Brain pericyte (primary cell): ENCODE results near the gene SV2A.
"Not testable (repeated sequence)": the region's sequence is repeated elsewhere in the genome, so short reads cannot be mapped to it uniquely, and the experiment has no call there.

Source experiments
- DNase-seq: peaks from one replicate; pipeline ENCODE4 v3.0.0-alpha.2; 2012; ENCODE audit warnings: low read depth, low spot score

The SV2A gene, protein sequence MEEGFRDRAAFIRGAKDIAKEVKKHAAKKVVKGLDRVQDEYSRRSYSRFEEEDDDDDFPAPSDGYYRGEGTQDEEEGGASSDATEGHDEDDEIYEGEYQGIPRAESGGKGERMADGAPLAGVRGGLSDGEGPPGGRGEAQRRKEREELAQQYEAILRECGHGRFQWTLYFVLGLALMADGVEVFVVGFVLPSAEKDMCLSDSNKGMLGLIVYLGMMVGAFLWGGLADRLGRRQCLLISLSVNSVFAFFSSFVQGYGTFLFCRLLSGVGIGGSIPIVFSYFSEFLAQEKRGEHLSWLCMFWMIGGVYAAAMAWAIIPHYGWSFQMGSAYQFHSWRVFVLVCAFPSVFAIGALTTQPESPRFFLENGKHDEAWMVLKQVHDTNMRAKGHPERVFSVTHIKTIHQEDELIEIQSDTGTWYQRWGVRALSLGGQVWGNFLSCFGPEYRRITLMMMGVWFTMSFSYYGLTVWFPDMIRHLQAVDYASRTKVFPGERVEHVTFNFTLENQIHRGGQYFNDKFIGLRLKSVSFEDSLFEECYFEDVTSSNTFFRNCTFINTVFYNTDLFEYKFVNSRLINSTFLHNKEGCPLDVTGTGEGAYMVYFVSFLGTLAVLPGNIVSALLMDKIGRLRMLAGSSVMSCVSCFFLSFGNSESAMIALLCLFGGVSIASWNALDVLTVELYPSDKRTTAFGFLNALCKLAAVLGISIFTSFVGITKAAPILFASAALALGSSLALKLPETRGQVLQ

GRCh38 chr1:149917571-149918144, at the start of gene SV2A:
Gene SV2A (minus strand): TSS chr1:149917844. CDS start chr1:149913840, 4,004 bp downstream.
- DNase-seq = no peak

- no peak for DNase-seq
Observed at GRCh38 chr1:149967041-149967440, 49.4 kb upstream of the SV2A start.

DNA sequence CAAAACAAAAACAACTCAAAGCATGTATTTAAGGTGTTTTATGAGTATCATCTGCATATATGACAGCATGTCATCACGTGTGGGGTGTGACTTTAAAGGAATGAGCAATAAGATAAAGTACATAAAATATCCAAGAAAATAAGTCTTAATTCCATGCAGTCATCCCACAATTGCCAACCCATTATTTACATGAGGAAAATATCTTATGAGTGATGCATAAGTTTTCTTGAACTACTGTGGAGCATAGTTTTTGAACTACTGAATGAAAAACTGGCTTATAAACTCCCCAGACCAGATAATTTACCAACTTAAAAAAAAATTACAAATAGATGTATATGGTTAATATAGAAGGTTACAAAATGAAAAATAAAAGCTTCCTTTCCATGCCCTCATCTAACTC, 48.8 kb upstream of the SV2A start:
- no peak for DNase-seq

GRCh38 chr1:149965440-149965839, 47.8 kb upstream of the SV2A start:
- no peak for DNase-seq

DNA sequence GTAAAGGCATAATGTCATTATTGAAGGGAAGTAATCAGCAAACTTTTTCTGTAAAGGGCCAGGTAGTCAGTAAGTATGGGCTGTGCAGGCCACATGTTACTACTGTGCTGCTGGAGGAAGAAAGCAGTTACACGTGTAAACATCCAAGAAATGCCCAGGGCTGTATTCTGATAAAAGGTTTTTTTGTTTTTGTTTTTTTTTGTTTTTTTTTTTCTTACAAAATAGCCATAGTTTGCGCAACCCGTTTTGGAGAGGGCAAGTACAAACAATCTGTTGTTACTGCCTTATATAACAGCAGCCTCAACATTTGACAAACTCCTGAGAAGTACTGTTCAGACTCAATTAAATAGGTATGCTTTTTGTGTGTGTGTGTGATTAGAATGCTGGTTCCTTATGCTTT, 45.7 kb upstream of the SV2A start:
- DNase-seq = no peak

GRCh38 chr1:149962736-149963135, 45.1 kb upstream of the SV2A start:
- no peak for DNase-seq

DNA sequence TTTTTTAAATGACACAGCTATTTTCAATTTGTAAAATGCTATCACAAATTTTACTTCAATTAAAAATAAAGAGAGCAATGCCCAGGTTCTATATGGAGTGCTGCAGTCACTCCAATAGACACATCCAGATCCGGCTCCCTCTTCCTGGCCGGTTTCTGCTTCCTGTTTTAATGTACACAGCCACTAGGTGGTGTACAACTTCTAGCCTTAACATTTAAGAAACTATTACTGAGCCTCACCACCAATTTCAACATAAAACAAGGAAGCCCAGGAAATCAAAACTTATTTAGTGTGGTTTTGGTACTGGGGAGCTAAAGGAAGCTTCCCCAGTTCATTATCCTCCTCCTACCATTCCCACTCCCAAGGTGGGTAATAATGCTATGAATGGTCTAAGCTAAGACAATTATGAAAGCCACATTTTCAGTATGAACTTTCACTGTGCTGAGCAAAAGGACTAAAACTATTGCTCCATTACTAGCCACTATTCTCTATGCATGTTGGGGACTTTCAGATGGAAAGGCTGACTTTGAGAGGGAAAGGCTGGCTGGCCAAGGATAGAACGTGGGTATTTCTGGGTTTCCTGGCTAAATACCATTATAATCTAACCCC, 44.5 kb upstream of the SV2A start:
- DNase-seq = peak; percentile 37

DNA sequence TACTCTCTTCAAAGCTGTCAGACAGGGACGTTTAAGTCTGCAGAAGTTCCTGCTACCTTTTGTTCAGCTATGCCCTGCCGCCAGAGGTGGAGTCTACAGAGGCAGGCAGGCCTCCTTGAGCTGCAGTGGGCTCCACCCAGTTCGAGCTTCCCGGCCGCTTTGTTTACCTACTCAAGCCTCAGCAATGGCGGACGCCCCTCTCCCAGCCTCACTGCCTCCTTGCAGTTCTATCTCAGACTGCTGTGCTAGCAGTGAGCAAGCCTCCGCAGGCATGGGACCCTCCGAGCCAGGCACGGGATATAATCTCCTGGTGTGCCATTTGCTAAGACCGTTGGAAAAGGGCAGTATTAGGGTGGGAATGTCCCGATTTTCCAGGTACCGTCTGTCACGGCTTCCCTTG, 39.9 kb upstream of the SV2A start:
- DNase-seq = not testable (repeated sequence)

- no peak for DNase-seq
Observed at GRCh38 chr1:149949911-149950310, 32.3 kb upstream of the SV2A start.

DNA sequence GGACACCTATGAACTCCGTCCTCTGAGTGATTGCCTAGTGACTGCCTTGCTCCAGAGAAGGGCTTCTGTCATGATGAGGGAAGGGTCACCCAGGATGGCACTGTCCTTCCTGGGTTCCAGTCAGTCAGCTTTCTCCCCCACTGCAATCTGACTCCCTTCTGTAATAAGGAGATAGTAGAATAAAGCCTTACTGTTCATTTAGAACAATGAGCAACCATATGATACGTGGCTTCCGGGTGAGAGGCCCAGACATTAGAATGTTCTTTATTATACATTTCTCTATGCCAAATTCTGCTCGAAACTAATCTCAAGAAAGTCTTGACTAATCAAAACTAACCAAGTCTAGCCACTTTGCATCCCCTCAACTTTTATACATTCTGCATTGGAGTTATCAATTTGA, 27.6 kb upstream of the SV2A start:
- no peak for DNase-seq

GRCh38 chr1:149942885-149943284, 25.2 kb upstream of the SV2A start:
- DNase-seq = no peak

GRCh38 chr1:149942207-149942606, 24.6 kb upstream of the SV2A start:
- DNase-seq = no peak

DNA sequence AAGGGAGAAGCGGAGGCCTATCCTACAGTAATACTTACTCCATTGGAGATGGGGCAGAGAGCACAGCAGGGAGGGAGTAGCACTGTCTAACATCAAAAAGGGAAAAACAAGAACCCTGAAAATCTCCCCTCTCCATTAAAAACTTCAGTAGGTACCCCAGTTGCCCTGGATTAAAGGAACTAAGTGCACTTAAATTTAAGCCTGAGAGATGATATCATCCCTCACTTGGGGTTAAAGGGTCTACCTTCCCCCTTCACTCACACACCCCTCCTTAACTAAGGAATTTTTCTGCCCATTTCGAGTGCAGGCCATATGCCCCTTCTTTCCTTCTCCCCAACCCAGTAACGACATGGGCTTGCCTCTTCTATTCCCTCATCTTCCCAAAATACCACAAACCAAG, 22.8 kb upstream of the SV2A start:
- DNase-seq = no peak

GRCh38 chr1:149938668-149939003, 21.0 kb upstream of the SV2A start:
- not testable (repeated sequence) for DNase-seq

DNA sequence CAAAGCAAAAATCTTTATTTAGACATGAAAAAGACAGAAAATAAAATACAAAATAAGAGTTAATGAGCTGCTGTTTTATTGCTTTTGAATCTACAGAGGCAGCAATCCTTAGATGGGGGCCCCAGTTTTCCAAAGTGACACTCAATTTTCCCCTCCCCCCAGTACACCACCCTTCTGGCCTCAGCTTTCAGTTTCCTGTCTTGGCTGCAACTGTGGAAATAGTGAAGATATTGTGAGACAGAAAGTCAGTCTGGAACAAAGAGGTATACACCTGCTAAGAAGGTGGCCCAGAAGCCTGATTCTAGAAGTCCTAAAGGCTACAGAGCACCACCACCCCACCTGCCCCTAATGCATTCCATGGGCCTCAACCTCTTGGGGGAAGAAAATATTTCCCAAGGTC, 20.1 kb upstream of the SV2A start:
- DNase-seq = no peak

GRCh38 chr1:149936992-149937705, 19.5 kb upstream of the SV2A start:
- DNase-seq = no peak

- DNase-seq = no peak
Observed at GRCh38 chr1:149936170-149936991, 18.7 kb upstream of the SV2A start, which contains the start of gene MTMR11. Gene MTMR11 (minus strand): TSS chr1:149936879. CDS start chr1:149936647, 232 bp downstream.

DNA sequence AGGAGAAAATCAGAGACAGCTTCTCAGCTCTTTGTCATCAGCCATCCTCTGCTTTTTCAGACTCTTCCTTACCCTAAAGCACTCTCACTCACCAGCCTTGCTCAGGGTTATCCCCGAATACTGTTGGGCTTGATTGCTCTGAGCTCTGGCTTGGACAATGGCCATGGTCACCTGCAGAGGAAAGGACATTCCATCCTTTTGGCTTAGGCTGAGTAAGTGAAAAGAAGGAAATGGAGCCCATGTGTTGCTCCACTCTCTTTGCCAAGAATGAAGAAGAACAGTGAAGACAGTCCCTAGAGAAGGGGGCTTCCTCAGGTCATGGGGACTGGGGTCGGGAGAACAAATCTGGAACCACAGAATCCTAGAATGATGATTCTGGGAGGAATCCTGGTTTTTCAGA, 16.7 kb upstream of the SV2A start:
- DNase-seq = no peak

DNA sequence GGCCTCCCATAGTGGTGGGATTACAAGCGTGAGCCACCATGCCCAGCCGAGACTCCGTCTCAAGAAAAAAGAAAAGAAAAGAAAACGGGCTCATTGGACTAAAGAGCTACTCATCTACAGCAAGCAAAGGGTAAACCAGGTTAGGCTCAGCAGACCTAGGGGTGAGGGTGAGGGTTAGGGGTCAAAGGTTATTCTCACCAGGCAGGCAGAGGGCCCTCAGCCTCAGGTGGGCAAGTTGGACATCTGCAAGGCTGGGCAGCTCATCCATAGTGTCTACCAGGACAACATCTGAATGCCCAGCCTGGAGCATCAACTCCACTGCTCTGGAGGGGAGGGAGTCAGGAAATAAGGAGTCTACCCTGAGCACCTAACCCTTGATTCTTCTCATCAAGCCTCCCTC, 15.6 kb upstream of the SV2A start:
- DNase-seq = no peak

DNA sequence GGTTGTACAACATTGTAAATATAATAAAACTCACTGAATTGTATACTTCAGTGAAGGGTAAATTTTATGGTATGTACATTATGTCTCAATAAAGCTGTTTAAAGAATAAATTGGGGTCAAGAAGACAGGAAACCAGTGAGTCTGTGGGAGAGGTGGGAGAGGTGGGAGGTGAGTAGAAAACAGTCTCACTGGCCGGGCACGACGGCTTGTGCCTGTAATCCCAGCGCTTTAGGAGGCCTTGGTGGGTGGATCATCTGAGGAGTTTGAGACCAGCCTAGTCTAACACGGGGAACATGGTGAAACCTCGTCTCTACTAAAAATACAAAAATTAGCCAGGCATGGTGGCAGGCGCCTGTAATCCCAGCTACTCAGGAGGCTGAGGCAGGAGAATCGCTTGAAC, 14.8 kb upstream of the SV2A start:
- DNase-seq = no peak
